Subcutaneous abdominal adipose tissue (tissue), 5 donors: Measurements from ENCODE around the gene FAM90A1.
"Not testable (repeated sequence)": the region's sequence is repeated elsewhere in the genome, so short reads cannot be mapped to it uniquely, and the experiment has no call there.

Experiments
- H3K27ac ChIP-seq: one replicate; pipeline ENCODE4 v1.7.0; 2013; ENCODE audit warnings: low read depth, mild to moderate bottlenecking, inconsistent platforms, low read length, moderate library complexity
- H3K27me3 ChIP-seq, 5 donors: one replicate each; pipeline ENCODE4 v1.7.0; 2013; ENCODE audit warnings: low read length in 5 of 5, inconsistent platforms in 1 of 5; ENCODE audit not compliant: control insufficient read depth in 5 of 5, insufficient read depth in 4 of 5
- H3K36me3 ChIP-seq, 5 donors: one replicate each; pipeline ENCODE4 v1.7.0; 2013; ENCODE audit warnings: low read length in 5 of 5; ENCODE audit not compliant: control insufficient read depth in 5 of 5, insufficient read depth in 5 of 5
- H3K4me1 ChIP-seq, 5 donors: one replicate each; pipeline ENCODE4 v1.7.0; 2013; ENCODE audit warnings: low read length in 5 of 5, mild to moderate bottlenecking in 3 of 5, moderate library complexity in 1 of 5; ENCODE audit not compliant: control insufficient read depth in 5 of 5, insufficient read depth in 5 of 5
- H3K4me3 ChIP-seq, 5 donors: one replicate each; pipeline ENCODE4 v1.7.0; 2013; ENCODE audit warnings: low read length in 5 of 5, low read depth in 1 of 5
- H3K9ac ChIP-seq, 5 donors: one replicate each; pipeline ENCODE4 v1.7.0; 2013; ENCODE audit warnings: low read length in 5 of 5, mild to moderate bottlenecking in 4 of 5, moderate library complexity in 3 of 5
- H3K9me3 ChIP-seq, 5 donors: one replicate each; pipeline ENCODE4 v1.7.0; 2013; ENCODE audit warnings: low read length in 5 of 5; ENCODE audit not compliant: control insufficient read depth in 5 of 5
- donor health status: healthy.
- donor health status: healthy.
- donor health status: healthy.
- donor health status: healthy.
- donor health status: healthy.

The FAM90A1 gene

GRCh38 chr12:8243682-8244161 lies 16.3 kb upstream of the FAM90A1 start:
- H3K27ac ChIP-seq, H3K36me3 ChIP-seq, H3K9me3 ChIP-seq, H3K27me3 ChIP-seq: not testable (repeated sequence)
- H3K4me1 ChIP-seq, result peaks cover 0 to 11% (median 5%) of the 10 kb centered on the region in 5 donors
- peak overlapping the region; percentile 66 to 77 (median 70) for H3K4me3 ChIP-seq
- H3K9ac ChIP-seq, result peak overlapping the region in 2 of 5 donors; percentile 68 to 72

DNA sequence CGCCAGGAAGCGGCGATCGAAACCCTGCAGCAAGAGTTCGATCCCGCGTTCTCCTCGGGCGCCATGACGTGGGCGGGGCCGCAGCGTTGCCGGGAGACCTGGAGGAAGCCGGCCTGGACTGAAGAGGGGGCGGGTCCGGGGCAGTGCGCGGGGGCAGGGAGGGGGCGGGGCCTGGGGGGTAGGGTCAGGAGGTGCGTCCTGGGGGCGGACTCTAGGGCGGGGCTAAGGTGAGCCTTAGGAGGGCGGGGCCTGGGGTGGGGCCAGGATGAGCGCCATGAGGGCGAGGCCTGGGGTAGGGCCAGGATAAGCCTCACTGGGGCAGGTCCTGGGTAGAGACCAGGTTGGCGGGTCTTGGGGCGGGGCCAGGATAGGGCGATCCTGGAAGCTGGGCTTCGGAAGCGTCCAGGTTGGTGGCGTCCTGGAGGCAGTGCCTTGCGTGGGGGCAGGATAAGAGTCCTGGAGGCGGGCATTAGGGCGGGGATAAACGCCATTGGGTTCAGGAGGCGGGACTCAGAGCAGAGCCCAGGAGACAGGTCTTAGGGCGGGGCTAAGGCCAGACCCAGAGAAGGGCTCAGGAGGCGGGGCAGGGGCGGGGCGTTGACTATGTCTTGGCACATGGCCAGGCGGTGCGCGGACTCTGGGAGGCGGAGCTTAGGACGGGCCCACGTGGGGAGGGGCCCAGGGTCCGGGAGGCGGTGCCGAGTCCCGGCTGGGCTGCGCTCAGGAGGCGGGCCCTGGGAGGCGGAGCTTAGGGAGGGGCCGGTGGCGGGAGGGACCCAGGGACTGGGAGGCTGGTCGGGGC lies 15.7 kb upstream of the FAM90A1 start:
- peak overlapping the region in 4 of 5 donors; percentile 70 to 75 (median 70) for H3K4me3 ChIP-seq
- not testable (repeated sequence) for H3K9me3 ChIP-seq, H3K36me3 ChIP-seq, H3K27me3 ChIP-seq, H3K27ac ChIP-seq
- H3K4me1 ChIP-seq, result peaks cover 0 to 11% (median 5%) of the 10 kb centered on the region in 5 donors
- H3K9ac ChIP-seq, result peak overlapping the region in 2 of 5 donors; percentile 68 to 73

DNA sequence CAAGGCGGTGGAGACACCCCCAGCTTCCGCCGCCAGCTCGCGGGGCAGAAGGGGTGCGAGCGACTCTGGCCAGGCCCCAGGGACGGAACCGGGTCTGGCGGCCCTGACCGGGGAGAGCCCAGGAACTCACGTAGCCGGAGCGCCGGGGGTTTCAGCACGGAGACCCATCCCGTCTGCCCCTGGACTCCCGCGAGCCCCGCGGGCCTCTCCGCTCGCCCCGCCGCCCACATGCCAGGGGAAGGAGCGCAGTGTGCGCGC lies 15.1 kb upstream of the FAM90A1 start:
- Histone ChIP-seq H3K4me1 (peaks cover 0 to 11% (median 5%) of the 10 kb centered on the region in 5 donors), H3K9ac (peak overlapping the region in 3 of 5 donors; percentile 40 to 73 (median 70)), H3K4me3 (peak overlapping the region in 4 of 5 donors; percentile 55 to 75 (median 66))
- H3K9me3 ChIP-seq, H3K27ac ChIP-seq, H3K27me3 ChIP-seq, H3K36me3 ChIP-seq: not testable (repeated sequence)

DNA sequence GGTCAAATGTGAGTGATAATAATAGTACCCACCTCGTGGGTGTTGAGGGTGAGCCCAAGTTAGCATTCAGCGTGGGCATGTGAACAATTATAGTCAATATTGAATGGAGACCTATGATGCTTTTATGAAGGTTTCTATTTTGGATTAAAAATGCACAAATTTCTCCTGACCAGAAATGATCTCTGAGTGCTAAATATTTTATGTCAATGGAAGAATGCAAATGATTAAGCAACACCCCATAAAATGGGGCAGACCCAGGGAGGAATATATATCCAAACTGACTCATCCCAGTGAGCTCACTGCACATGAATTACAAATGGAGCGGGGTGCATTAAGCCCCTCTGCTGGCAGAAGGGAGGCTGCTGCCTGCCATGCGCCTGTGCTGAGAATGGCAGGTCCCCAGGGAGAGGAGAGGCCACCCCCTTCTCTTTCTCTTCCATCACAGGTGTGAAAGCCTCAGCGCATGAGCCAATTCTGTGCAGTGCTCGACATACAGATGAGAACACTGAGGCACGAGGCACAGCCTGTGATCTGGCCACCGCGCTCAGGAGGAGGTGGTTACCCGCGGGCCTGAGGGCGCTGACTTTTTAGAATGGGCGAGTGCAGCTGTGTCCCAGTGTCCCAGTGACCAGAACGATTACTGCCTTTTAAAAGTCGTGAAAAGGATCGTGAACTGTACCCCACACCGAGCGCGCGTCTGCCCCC lies 14.7 kb upstream of the FAM90A1 start:
- H3K9me3 ChIP-seq, H3K27ac ChIP-seq, H3K27me3 ChIP-seq, H3K36me3 ChIP-seq: not testable (repeated sequence)
- Histone ChIP-seq H3K9ac (peak overlapping the region in 3 of 5 donors; percentile 40 to 73 (median 70)), H3K4me1 (peaks cover 0 to 11% (median 5%) of the 10 kb centered on the region in 5 donors), H3K4me3 (peak overlapping the region in 4 of 5 donors; percentile 55 to 75 (median 66))

DNA sequence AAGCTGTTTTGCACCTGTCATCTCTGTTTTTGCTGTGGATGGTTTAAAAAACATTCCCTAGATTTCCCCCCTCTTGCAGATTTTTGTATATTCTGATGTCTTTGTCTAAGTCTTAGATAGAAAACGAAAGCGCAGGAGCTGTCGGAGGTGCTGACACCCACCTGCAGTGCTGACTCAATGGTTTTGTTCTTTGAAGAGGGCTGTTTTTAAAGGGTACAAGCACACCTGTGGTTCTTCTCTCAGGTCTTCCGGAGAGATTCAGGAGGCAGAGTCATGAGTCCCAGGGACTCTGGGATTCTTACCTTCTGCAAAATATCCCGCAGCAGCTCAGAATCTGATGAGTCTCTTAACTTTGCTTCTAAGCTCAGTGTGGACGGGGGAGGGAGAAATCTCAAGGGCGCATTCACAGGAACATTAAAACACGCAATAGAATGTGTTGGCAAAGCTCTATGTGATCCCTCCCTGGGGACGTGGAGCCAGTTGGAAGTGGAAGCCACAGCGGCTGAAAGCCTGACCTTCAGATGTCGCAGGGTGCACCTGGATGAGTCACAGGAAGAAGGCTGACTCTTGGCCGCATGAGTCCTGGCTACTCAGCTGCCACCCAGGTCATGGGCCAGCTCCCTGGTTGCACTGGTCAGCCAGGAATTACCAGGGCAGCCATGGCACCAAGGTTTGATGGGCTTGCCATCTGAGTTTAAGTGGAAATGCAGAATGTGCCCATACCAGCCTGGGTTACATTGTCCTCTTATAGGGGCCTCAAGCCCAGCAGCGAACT lies 13.1 kb upstream of the FAM90A1 start:
- not testable (repeated sequence) for H3K36me3 ChIP-seq, H3K9ac ChIP-seq

GRCh38 chr12:8237031-8237430 lies 9.6 kb upstream of the FAM90A1 start:
- H3K9me3 ChIP-seq, result not testable (repeated sequence)

More for the DNA sequence above, 13.1 kb upstream of the FAM90A1 start:
- not testable (repeated sequence) for H3K4me3 ChIP-seq, H3K27ac ChIP-seq, H3K27me3 ChIP-seq, H3K9me3 ChIP-seq
- peaks cover 0 to 11% (median 5%) of the 10 kb centered on the region in 5 donors for H3K4me1 ChIP-seq

GRCh38 chr12:8235316-8236157 lies 8.1 kb upstream of the FAM90A1 start:
- H3K9me3 ChIP-seq, H3K9ac ChIP-seq, H3K4me3 ChIP-seq, H3K27me3 ChIP-seq, H3K27ac ChIP-seq, H3K36me3 ChIP-seq, H3K4me1 ChIP-seq: not testable (repeated sequence)

More at GRCh38 chr12:8237031-8237430, 9.6 kb upstream of the FAM90A1 start:
- not testable (repeated sequence) for H3K36me3 ChIP-seq, H3K27ac ChIP-seq, H3K4me3 ChIP-seq, H3K9ac ChIP-seq, H3K4me1 ChIP-seq, H3K27me3 ChIP-seq

GRCh38 chr12:8234746-8235145 lies 7.3 kb upstream of the FAM90A1 start:
- H3K9ac ChIP-seq, H3K27me3 ChIP-seq, H3K4me1 ChIP-seq: not testable (repeated sequence)

GRCh38 chr12:8233935-8234495 lies 6.6 kb upstream of the FAM90A1 start:
- H3K9me3 ChIP-seq, H3K4me3 ChIP-seq, H3K27me3 ChIP-seq, H3K9ac ChIP-seq, H3K36me3 ChIP-seq, H3K4me1 ChIP-seq, H3K27ac ChIP-seq: not testable (repeated sequence)

More at GRCh38 chr12:8234746-8235145, 7.3 kb upstream of the FAM90A1 start:
- H3K27ac ChIP-seq, H3K9me3 ChIP-seq, H3K4me3 ChIP-seq, H3K36me3 ChIP-seq: not testable (repeated sequence)
